GM12873 (cell line): ENCODE data around the gene RPGR.

Source experiments
- CTCF ChIP-seq: IDR thresholded peaks from 2 replicates; pipeline ENCODE4 v1.5.1; 2012; ENCODE audit warnings: low read depth, mild to moderate bottlenecking, moderate library complexity, low read length, control low read depth; ENCODE audit not compliant: insufficient read depth; ENCODE audit errors: missing control alignments

The RPGR gene

GRCh38 chrX:38327007-38327774 is at the start of gene RPGR:
TSS of gene RPGR (minus strand) at chrX:38327509. CDS start at chrX:38327367, 142 bp downstream.
- peak; percentile 86 for TF ChIP-seq CTCF

- TF ChIP-seq CTCF: no peak
Observed at GRCh38 chrX:38376747-38377146, 49.4 kb upstream of the RPGR start.

GRCh38 chrX:38375891-38376290 is 48.6 kb upstream of the RPGR start:
- peak; percentile 68 for TF ChIP-seq CTCF

- TF ChIP-seq CTCF: no peak
Observed at GRCh38 chrX:38374431-38374830, 47.1 kb upstream of the RPGR start.

GRCh38 chrX:38371641-38372040 is 44.3 kb upstream of the RPGR start:
- TF ChIP-seq CTCF: no peak

GRCh38 chrX:38368774-38369173 is 41.5 kb upstream of the RPGR start:
- TF ChIP-seq CTCF: no peak

GRCh38 chrX:38365954-38366353 is 38.6 kb upstream of the RPGR start:
- no peak for TF ChIP-seq CTCF
